HepG2 (cell line): ENCODE measurements around the gene RUNDC1. TPM values are rescaled to one million over a fixed set of nuclear protein-coding genes. Genes with fewer than 3 reads are reported as not detected.
A peak's percentile ranks its signal among the peaks of the same experiment; 100 is the strongest.

Experiments used
- AHDC1 ChIP-seq: sonication (generic); formaldehyde crosslinking; IDR thresholded peaks from 2 replicates; pipeline ENCODE4 v1.5.1; 2020; ENCODE audit warnings: mild to moderate bottlenecking, missing genetic modification reagents, borderline replicate concordance
- AHR ChIP-seq: IDR thresholded peaks from 2 replicates; pipeline ENCODE4 v1.6.1; 2018; ENCODE audit warnings: missing genetic modification reagents, missing compliant biosample characterization
- ETV5 ChIP-seq: IDR thresholded peaks from 2 replicates; pipeline ENCODE4 v1.6.1; 2018; ENCODE audit warnings: missing biosample characterization, missing genetic modification reagents, inconsistent platforms, borderline replicate concordance
- GATA4 ChIP-seq: sonication (generic); IDR thresholded peaks from 2 replicates; pipeline ENCODE4 v1.6.1; 2016; ENCODE audit warnings: antibody characterized with exemption, low read depth, borderline replicate concordance
- HCFC1 ChIP-seq: fragments of 150-350 bp; IDR thresholded peaks from 2 replicates; pipeline ENCODE4 v1.6.1; 2014; ENCODE audit warnings: low read depth, low read length
- JUN ChIP-seq: sonication (generic); formaldehyde crosslinking; IDR thresholded peaks from 2 replicates; pipeline ENCODE4 v1.4.0; 2020; ENCODE audit warnings: mild to moderate bottlenecking, missing genetic modification reagents
- KDM6A ChIP-seq: IDR thresholded peaks from 2 replicates; pipeline ENCODE4 v1.6.1; 2016; ENCODE audit warnings: low read depth
- KMT2A ChIP-seq: sonication (generic); formaldehyde crosslinking; IDR thresholded peaks from 2 replicates; pipeline ENCODE4 v1.4.0; 2020; ENCODE audit warnings: missing genetic modification reagents
- MAF1 ChIP-seq: sonication (generic); formaldehyde crosslinking; IDR thresholded peaks from 2 replicates; pipeline ENCODE4 v1.5.0; 2020; ENCODE audit warnings: missing genetic modification reagents, borderline replicate concordance
- NPAS2 ChIP-seq: sonication (generic); formaldehyde crosslinking; IDR thresholded peaks from 2 replicates; pipeline ENCODE4 v1.8.0; 2022; ENCODE audit warnings: mild to moderate bottlenecking, missing genetic modification reagents, borderline replicate concordance
- NR2F6 ChIP-seq, 2 experiments: IDR thresholded peaks; 2 replicates each; pipeline ENCODE4 v1.6.1; 2016; ENCODE audit warnings: antibody characterized with exemption in 1 of 2, mild to moderate bottlenecking in 1 of 2
- U2AF2 ChIP-seq: fragments of 200-400 bp; formaldehyde crosslinking; IDR thresholded peaks from 2 replicates; pipeline ENCODE4 v1.6.1; 2017; ENCODE audit warnings: low read depth, mild to moderate bottlenecking, low read length
- ZBTB1 ChIP-seq: sonication (generic); formaldehyde crosslinking; IDR thresholded peaks from 2 replicates; pipeline ENCODE4 v1.4.0; 2020; ENCODE audit warnings: missing genetic modification reagents, borderline replicate concordance
- ZBTB7B ChIP-seq: sonication (generic); formaldehyde crosslinking; IDR thresholded peaks from 2 replicates; pipeline ENCODE4 v1.4.0; 2020; ENCODE audit warnings: missing genetic modification reagents
- ZFP82 ChIP-seq: sonication (generic); formaldehyde crosslinking; IDR thresholded peaks from 2 replicates; pipeline ENCODE4 v1.5.1; 2020; ENCODE audit warnings: mild to moderate bottlenecking, missing genetic modification reagents, borderline replicate concordance
- ZMAT5 ChIP-seq: sonication (generic); formaldehyde crosslinking; IDR thresholded peaks from 2 replicates; pipeline ENCODE4 v1.5.0; 2020; ENCODE audit warnings: mild to moderate bottlenecking, low read depth, missing genetic modification reagents, borderline replicate concordance
- ZNF124 ChIP-seq: sonication (generic); formaldehyde crosslinking; IDR thresholded peaks from 2 replicates; pipeline ENCODE4 v1.4.0; 2020; ENCODE audit warnings: missing genetic modification reagents
- ZNF335 ChIP-seq: sonication (generic); formaldehyde crosslinking; IDR thresholded peaks from 2 replicates; pipeline ENCODE4 v1.4.0; 2020; ENCODE audit warnings: missing genetic modification reagents
- ZNF564 ChIP-seq: sonication (generic); formaldehyde crosslinking; IDR thresholded peaks from 2 replicates; pipeline ENCODE4 v1.8.1; 2023; ENCODE audit warnings: mild to moderate bottlenecking, missing genetic modification reagents
- ZSCAN12 ChIP-seq: sonication (generic); formaldehyde crosslinking; IDR thresholded peaks from 2 replicates; pipeline ENCODE4 v1.9.0; 2021; ENCODE audit warnings: mild to moderate bottlenecking, missing genetic modification reagents
- polyA plus RNA-seq, 8 experiments: library from polyadenylated mRNA; depleted of rRNA in 3 of 8; stranded (reverse) in 7 of 8; unstranded in 1 of 8; fragments of >200 nt; fragmentation: Illumina TruSeq in 4 of 8; extraction: Trizol in 4 of 8; gene quantifications; 2 replicates each; pipeline versions ENCODE4 v1.2.1 to v1.2.3, GENCODE V29; 2011 to 2016; ENCODE audit warnings: low read depth in 4 of 8, missing spikeins in 1 of 8, mixed read lengths in 1 of 8; ENCODE audit not compliant: insufficient read depth in 1 of 8
- total RNA-seq, 5 experiments: library from RNA; depleted of rRNA; stranded (reverse); fragments of >200 nt; fragmentation: Illumina TruSeq; extraction: Trizol; gene quantifications; 2 replicates each; pipeline ENCODE4 v1.2.3, GENCODE V29; 2016; ENCODE audit warnings: low read depth in 1 of 5

Gene RUNDC1
- total and polyA plus RNA-seq, 2 of the 13 experiments (the other 11 are each of a cell fraction or from before 2014, with no cell fraction given): 10.3 to 11.4 TPM

GRCh38 chr17:42980274-42980765 lies at the start of gene RUNDC1 (continued):
- TF ChIP-seq AHDC1 (CRISPR knock-in tag) (no peak), NPAS2 (no peak), KMT2A (CRISPR knock-in tag) (peak; percentile 34; the same call in 1 of the 2 replicates), KDM6A (no peak), ZNF124 (CRISPR knock-in tag) (0 out of 2 replicates have a peak, but pooled peaks have one; percentile 19), ETV5 (CRISPR knock-in tag) (peak; percentile 64), ZFP82 (CRISPR knock-in tag) (peak; percentile 79; the same call in 1 of the 2 replicates), JUN (CRISPR knock-in tag) (0 out of 2 replicates have a peak, but pooled peaks have one; percentile 16), HCFC1 (peak; percentile 39; the same call in 1 of the 2 replicates), ZNF564 (CRISPR knock-in tag) (no peak), U2AF2 (peak; percentile 99), NR2F6 (IDR thresholded peaks at IDR 0.05) (no peak), NR2F6 (CRISPR knock-in tag; IDR thresholded peaks at IDR 0.05) (no peak), AHR (CRISPR knock-in tag) (peak; percentile 4; the same call in 1 of the 2 replicates), ZBTB1 (no peak), MAF1 (CRISPR knock-in tag) (0 out of 2 replicates have a peak, but pooled peaks have one; percentile 44), ZSCAN12 (no peak), ZNF335 (CRISPR knock-in tag) (peak; percentile 16; the same call in 1 of the 2 replicates), GATA4 (no peak; the same call in 1 of the 2 replicates), ZMAT5 (CRISPR knock-in tag) (no peak), ZBTB7B (peak; percentile 82)
